Activated naive CD4-positive, alpha-beta T cell treated with anti-CD3 and anti-CD28 coated beads, Interleukin-2, amount 10 ng/mL, durations not matched to agents 5 hours and 36 hours (primary cell): ENCODE measurements around the gene RAP1B. TPM values are rescaled to one million over a fixed set of nuclear protein-coding genes. Genes with fewer than 3 reads are reported as not detected.

Experiments used
- total RNA-seq, 2 experiments: library from RNA; stranded (reverse); gene quantifications; one replicate each; pipeline ENCODE4 v1.2.3, GENCODE V29; 2021

Gene RAP1B
- total RNA-seq, result 100 to 1,000 TPM; 226 to 243 TPM

GRCh38 chr12:68610370-68611093 lies at the start of gene RAP1B:
TSS of gene RAP1B (plus strand) at chr12:68610899. CDS start at chr12:68648725, 37,826 bp downstream.

DNA sequence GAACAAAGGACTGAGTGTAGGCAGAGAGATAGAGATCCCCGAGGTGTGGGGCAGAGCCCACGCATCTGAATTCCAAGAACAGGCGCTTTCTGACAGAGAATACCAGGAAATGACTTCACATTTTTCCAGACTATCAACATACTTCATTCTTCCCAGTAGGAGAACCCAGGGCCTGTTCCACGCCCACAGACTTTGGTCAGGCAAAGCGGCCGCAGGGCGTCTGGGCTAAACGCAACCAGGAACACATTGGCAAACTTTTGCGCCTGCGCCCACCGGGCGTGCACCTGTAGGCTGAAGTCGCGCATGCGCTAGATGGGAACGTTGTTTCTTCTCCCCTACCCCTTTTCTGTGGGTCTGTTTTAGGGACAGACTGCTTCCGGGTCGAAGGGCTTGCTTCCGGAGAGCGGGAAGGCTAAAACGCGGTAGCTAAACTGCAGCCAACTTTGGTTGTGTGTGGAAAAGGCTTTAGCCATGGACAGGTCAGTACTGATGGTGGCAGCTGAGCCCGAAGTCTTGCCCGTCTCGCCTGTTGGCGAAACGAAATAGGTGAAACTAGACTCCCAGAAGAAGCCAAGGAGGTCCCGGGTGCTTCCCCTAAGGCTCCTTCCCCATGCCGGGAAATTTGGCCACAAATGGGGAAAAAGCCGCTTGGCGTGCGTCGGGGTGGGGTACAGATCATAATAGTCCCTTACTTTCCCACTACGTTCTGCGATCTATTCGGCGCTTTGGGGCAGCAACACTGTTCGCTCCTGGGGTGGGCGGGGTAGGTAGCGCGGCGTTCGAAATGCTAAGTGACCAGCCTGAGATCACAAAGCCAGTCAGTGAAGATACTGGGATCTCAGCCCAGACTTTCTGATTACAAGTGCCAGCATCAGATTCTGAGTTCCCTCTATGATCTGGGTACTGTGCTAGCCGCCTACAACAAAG lies 76.2 kb downstream of the RAP1B start, which contains the start of gene NUP107:
Gene NUP107, plus strand, starts transcription at position 384 of the 927 bp plus-strand sequence. Its CDS starts 88 bp downstream, at position 472.

Other genes with a start within 250 kb of the RAP1B start
- 10 to 100 TPM; 69.4 to 75.2 TPM for gene NUP107, start 76.1 kb downstream of the RAP1B start, total RNA-seq
- gene SLC35E3, start 135.3 kb downstream of the RAP1B start, total RNA-seq, result 1 to 10 TPM; 6.7 to 7.6 TPM
- gene MDM2, start 197.3 kb downstream of the RAP1B start, total RNA-seq, result 100 to 1,000 TPM; 159 to 162 TPM